ENCODE data around the gene LCN15.
A peak's percentile ranks its signal among the peaks of the same experiment; 100 is the strongest.

The LCN15 gene

GRCh38 chr9:136729926-136730325 lies 34.4 kb downstream of the LCN15 start:
- no peak overlapping the region for H3K4me3 ChIP-seq (ENCODE audit: control insufficient read depth, low read depth, low read length)
- no peak for DNase-seq (ENCODE audit: low read depth)
- no peak for TF ChIP-seq CTCF (conservative IDR thresholded peaks at IDR 0.05; ENCODE audit: control insufficient read depth, insufficient read depth, low read depth, low read length)

- H3K4me3 ChIP-seq (ENCODE audit: control insufficient read depth, low read depth, low read length), result peak overlapping the region; percentile 66
- no peak for DNase-seq (ENCODE audit: low read depth)
- TF ChIP-seq CTCF (conservative IDR thresholded peaks at IDR 0.05; ENCODE audit: control insufficient read depth, insufficient read depth, low read depth, low read length), result no peak
Measured at GRCh38 chr9:136729144-136729543, 35.2 kb downstream of the LCN15 start.

- peak; percentile 33 for DNase-seq (ENCODE audit: low read depth)
- peak overlapping the region; percentile 66 for H3K4me3 ChIP-seq (ENCODE audit: control insufficient read depth, low read depth, low read length)
- no peak for TF ChIP-seq CTCF (conservative IDR thresholded peaks at IDR 0.05; ENCODE audit: control insufficient read depth, insufficient read depth, low read depth, low read length)
Measured at GRCh38 chr9:136728548-136729123, 35.7 kb downstream of the LCN15 start.

- peak; percentile 81 for DNase-seq (ENCODE audit: low read depth)
- H3K4me3 ChIP-seq (ENCODE audit: control insufficient read depth, low read depth, low read length), result peak overlapping the region; percentile 98
Measured at GRCh38 chr9:136728080-136728547, 36.2 kb downstream of the LCN15 start.

GRCh38 chr9:136726631-136727191 lies 37.6 kb downstream of the LCN15 start:
- peak; percentile 32 for DNase-seq (ENCODE audit: low read depth)
- TF ChIP-seq CTCF (conservative IDR thresholded peaks at IDR 0.05; ENCODE audit: control insufficient read depth, insufficient read depth, low read depth, low read length), result peak; percentile 28

More at GRCh38 chr9:136728080-136728547, 36.2 kb downstream of the LCN15 start:
- TF ChIP-seq CTCF (conservative IDR thresholded peaks at IDR 0.05; ENCODE audit: control insufficient read depth, insufficient read depth, low read depth, low read length), result no peak

GRCh38 chr9:136726118-136726517 lies 38.2 kb downstream of the LCN15 start:
- peak overlapping the region; percentile 98 for H3K4me3 ChIP-seq (ENCODE audit: control insufficient read depth, low read depth, low read length)
- no peak for TF ChIP-seq CTCF (conservative IDR thresholded peaks at IDR 0.05; ENCODE audit: control insufficient read depth, insufficient read depth, low read depth, low read length)
- no peak for DNase-seq (ENCODE audit: low read depth)

More at GRCh38 chr9:136726631-136727191, 37.6 kb downstream of the LCN15 start:
- H3K4me3 ChIP-seq (ENCODE audit: control insufficient read depth, low read depth, low read length), result peak overlapping the region; percentile 98

Measured in fibroblast of mammary gland (primary cell).